ENCODE measurements around the gene USH1C. TPM values are rescaled to one million over a fixed set of nuclear protein-coding genes. Genes with fewer than 3 reads are reported as not detected.

USH1C gene
- total RNA-seq, 1 donor from 2014 or later = not detected

DNA sequence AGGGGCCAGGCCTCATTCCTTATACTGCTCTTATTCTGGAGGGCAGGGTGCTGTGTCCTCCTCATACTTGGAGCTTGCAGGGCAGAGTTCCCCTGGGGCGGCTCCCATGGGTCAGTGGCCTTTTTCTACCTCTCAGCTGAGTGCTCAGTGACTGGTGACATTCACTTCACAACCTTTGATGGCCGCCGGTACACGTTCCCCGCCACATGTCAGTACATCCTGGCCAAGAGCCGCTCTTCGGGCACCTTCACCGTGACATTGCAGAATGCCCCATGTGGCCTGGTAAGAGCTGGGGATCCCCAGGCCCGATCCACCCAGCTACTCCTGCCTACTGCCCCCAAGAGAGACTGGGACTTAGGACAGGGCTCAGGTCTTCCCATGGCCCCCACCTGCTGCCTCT, 17.3 kb upstream of the USH1C start:
- Mint-ChIP-seq H3K9me3 (no peaks in the 10 kb centered on the region), H3K27me3 (ENCODE audit: low read depth) (peaks cover 8% of the 10 kb centered on the region), H3K4me1 (ENCODE audit: low read depth) (no peaks in the 10 kb centered on the region), H3K27ac (no peak overlapping the region), H3K4me3 (ENCODE audit: low read depth) (no peak overlapping the region), H3K36me3 (ENCODE audit: low read depth) (no peaks in the 10 kb centered on the region)
- no peak for DNase-seq (ENCODE audit: low spot score)
- intact Hi-C loops (cut with micrococcal nuclease) = no loop called here

DNA sequence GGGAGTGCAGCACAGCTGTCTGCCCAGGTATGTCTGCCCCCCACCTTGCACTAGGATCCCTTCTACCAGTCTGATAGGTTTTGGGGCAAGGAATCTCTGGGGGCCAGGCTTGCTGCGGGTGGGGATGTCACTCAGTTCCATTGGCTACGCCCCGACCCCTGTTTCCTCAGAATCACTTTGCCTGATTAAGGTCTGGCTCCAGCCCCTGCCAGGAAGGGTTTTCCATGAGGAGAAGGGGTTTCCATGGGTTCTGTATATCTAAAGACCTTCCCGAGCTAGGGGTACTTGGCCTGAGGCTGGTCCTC, 16.8 kb upstream of the USH1C start:
- Mint-ChIP-seq H3K36me3 (ENCODE audit: low read depth) (no peaks in the 10 kb centered on the region), H3K4me1 (ENCODE audit: low read depth) (no peaks in the 10 kb centered on the region), H3K27me3 (ENCODE audit: low read depth) (peaks cover 7% of the 10 kb centered on the region), H3K9me3 (no peaks in the 10 kb centered on the region), H3K4me3 (ENCODE audit: low read depth) (no peak overlapping the region), H3K27ac (no peak overlapping the region)
- intact Hi-C loops (cut with micrococcal nuclease) = no loop called here
- DNase-seq (ENCODE audit: low spot score) = no peak

- Mint-ChIP-seq H3K27ac (no peak overlapping the region), H3K9me3 (no peaks in the 10 kb centered on the region), H3K36me3 (ENCODE audit: low read depth) (no peaks in the 10 kb centered on the region), H3K4me1 (ENCODE audit: low read depth) (no peaks in the 10 kb centered on the region), H3K4me3 (ENCODE audit: low read depth) (no peak overlapping the region), H3K27me3 (ENCODE audit: low read depth) (peaks cover 7% of the 10 kb centered on the region)
- intact Hi-C loops (cut with micrococcal nuclease) = no loop called here
- DNase-seq (ENCODE audit: low spot score) = no peak
Measured at GRCh38 chr11:17560281-17561110, 16.3 kb upstream of the USH1C start.

DNA sequence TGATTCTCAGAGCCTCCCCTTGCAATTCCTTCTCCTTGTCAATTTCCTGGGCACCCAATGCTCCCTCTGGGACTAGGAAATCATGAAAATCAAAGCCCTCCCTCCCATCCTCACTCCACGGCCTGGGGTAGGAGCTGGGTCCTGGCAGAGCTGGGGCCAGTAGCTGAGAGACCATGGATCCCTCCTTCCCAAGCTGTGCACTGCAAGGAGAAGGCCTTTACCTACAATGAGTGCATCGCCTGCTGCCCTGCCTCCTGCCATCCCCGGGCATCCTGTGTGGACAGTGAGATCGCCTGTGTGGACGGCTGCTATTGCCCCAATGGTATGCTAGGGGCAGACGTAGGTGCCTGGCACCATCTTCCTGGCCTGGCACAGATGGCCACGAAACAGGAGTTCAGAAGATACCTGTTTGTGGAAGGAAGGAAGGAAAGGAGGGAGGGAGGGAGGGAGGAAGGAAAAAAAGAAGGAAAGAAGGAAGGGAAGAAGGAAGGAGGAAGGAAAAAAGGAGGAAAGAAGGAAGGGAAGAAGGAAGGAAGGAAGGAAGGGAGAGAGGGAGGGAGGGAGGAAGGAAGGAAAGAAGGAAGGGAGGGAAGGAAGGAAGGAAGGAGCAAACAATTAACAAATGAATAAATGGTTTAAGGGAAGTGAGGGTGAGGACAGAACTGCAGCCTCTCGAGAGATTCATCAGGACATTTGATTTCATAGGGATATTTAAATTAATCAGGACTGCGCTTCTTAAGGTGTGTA, 15.3 kb upstream of the USH1C start:
- DNase-seq (ENCODE audit: low spot score) = no peak
- intact Hi-C loops (cut with micrococcal nuclease) = no loop called here
- peaks cover 7% of the 10 kb centered on the region for H3K27me3 Mint-ChIP-seq (ENCODE audit: low read depth)
- H3K4me1 Mint-ChIP-seq (ENCODE audit: low read depth) = no peaks in the 10 kb centered on the region
- no peak overlapping the region for H3K4me3 Mint-ChIP-seq (ENCODE audit: low read depth)
- no peak overlapping the region for H3K27ac Mint-ChIP-seq
- no peaks in the 10 kb centered on the region for H3K9me3 Mint-ChIP-seq
- no peaks in the 10 kb centered on the region for H3K36me3 Mint-ChIP-seq (ENCODE audit: low read depth)

DNA sequence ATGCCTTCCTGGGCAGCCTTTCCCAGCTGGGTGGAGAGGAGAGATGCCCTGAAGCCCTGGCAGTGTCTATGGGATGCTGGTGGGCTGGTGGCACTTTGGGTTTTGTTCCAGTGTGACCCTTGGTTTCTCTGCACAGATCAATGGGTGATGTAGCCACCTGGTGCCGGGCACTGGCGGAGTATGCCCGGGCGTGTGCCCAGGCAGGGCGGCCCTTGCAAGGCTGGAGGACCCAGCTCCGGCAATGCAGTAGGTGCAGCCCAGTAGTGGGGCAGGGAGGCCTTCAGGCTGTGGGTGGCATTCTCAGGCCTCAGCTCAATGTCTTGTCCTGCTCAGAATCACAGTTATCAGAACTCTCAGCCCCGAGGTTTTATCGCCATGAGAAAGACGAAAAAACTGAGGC, 14.7 kb upstream of the USH1C start:
- no peak for DNase-seq (ENCODE audit: low spot score)
- Mint-ChIP-seq H3K4me3 (ENCODE audit: low read depth) (no peak overlapping the region), H3K9me3 (no peaks in the 10 kb centered on the region), H3K27me3 (ENCODE audit: low read depth) (peaks cover 7% of the 10 kb centered on the region), H3K36me3 (ENCODE audit: low read depth) (no peaks in the 10 kb centered on the region), H3K27ac (no peak overlapping the region), H3K4me1 (ENCODE audit: low read depth) (no peaks in the 10 kb centered on the region)
- intact Hi-C loops (cut with micrococcal nuclease) = no loop called here

- H3K9me3 Mint-ChIP-seq = no peaks in the 10 kb centered on the region
- intact Hi-C loops (cut with micrococcal nuclease) = no loop called here
- no peak overlapping the region for H3K4me3 Mint-ChIP-seq (ENCODE audit: low read depth)
- H3K36me3 Mint-ChIP-seq (ENCODE audit: low read depth) = no peaks in the 10 kb centered on the region
- H3K4me1 Mint-ChIP-seq (ENCODE audit: low read depth) = no peaks in the 10 kb centered on the region
- H3K27me3 Mint-ChIP-seq (ENCODE audit: low read depth) = peaks cover 7% of the 10 kb centered on the region
- no peak overlapping the region for H3K27ac Mint-ChIP-seq
- no peak for DNase-seq (ENCODE audit: low spot score)
Measured at GRCh38 chr11:17558025-17558780, 14.0 kb upstream of the USH1C start.

GRCh38 chr11:17556999-17557398, 12.8 kb upstream of the USH1C start:
- H3K9me3 Mint-ChIP-seq = no peaks in the 10 kb centered on the region
- no peaks in the 10 kb centered on the region for H3K36me3 Mint-ChIP-seq (ENCODE audit: low read depth)
- intact Hi-C loops (cut with micrococcal nuclease) = no loop called here

DNA sequence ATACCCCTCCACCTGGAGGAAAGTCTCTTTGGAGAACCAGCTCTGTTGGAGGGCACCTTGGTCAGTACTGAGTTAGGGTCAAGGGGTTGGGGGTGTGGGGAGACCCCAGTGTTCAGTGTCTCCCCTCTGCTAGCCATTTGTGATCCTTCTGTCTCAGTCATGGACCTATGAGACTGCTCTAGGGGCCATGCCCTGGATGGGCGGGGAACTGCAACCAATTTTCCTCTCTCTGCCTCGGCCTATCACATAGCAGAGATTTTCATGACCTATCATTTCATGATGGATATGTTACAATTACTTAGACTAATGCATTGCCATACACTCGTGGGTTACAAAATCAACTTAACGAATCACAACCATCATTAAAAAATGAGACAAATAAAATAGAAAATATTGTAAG, 10.3 kb upstream of the USH1C start:
- intact Hi-C loops (cut with micrococcal nuclease) = no loop called here
- H3K4me3 Mint-ChIP-seq (ENCODE audit: low read depth) = no peak overlapping the region
- no peak for DNase-seq (ENCODE audit: low spot score)
- H3K36me3 Mint-ChIP-seq (ENCODE audit: low read depth) = no peaks in the 10 kb centered on the region
- H3K4me1 Mint-ChIP-seq (ENCODE audit: low read depth) = peaks cover 9% of the 10 kb centered on the region
- H3K9me3 Mint-ChIP-seq = no peaks in the 10 kb centered on the region
- H3K27me3 Mint-ChIP-seq (ENCODE audit: low read depth) = peaks cover 2% of the 10 kb centered on the region
- H3K27ac Mint-ChIP-seq = no peak overlapping the region

More at GRCh38 chr11:17556999-17557398, 12.8 kb upstream of the USH1C start:
- no peak for DNase-seq (ENCODE audit: low spot score)
- Mint-ChIP-seq H3K27ac (no peak overlapping the region), H3K4me1 (ENCODE audit: low read depth) (no peaks in the 10 kb centered on the region), H3K4me3 (ENCODE audit: low read depth) (no peak overlapping the region), H3K27me3 (ENCODE audit: low read depth) (peaks cover 5% of the 10 kb centered on the region)

- H3K27me3 Mint-ChIP-seq (ENCODE audit: low read depth) = peaks cover 2% of the 10 kb centered on the region
Measured at GRCh38 chr11:17553249-17553546, 9.0 kb upstream of the USH1C start.

DNA sequence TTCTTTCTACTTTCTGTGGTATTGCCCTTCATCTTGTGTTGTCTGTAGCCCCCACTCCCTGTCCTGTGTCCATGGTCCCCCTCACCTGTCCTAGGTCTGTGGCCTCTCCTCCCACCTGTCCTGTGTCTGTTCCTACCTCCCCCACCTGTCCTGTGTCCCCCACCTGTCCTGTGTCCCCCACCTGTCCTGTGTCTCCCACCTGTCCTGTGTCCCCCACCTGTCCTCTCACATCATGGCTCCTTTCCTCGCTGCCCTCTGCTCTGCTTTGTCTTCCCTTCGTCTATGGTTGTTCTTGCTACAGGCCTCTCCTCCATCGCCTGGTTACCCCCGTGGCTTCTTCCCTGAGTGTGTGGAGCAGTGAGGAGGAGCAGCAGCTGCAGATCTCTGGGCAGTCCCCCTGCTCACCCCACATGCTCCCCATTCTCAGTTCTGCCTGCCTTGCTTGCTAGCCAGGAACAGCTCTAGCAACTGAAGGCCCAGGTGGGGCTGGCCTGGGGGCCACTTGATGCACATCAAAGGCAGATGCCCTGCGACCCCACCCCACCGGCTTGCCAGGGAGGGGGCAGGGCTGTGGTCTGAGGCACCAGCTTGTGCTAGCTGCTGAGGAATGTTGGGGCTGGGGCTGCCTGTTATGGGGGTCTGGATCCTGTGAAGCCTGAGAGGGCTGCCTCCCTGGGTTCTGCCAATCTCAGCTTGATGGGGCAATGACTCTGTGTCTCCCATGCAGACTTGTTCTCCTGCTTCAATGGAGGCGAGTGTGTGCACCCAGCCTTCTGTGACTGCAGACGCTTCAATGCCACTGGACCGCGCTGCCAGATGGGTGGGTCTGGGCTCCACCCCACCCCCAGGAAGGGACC, 8.4 kb upstream of the USH1C start:
- Mint-ChIP-seq H3K4me1 (ENCODE audit: low read depth) (peaks cover 9% of the 10 kb centered on the region), H3K27me3 (ENCODE audit: low read depth) (peaks cover 2% of the 10 kb centered on the region), H3K27ac (no peak overlapping the region), H3K9me3 (no peaks in the 10 kb centered on the region), H3K36me3 (ENCODE audit: low read depth) (no peaks in the 10 kb centered on the region), H3K4me3 (ENCODE audit: low read depth) (no peak overlapping the region)
- intact Hi-C loops (cut with micrococcal nuclease) = no loop called here
- DNase-seq (ENCODE audit: low spot score) = no peak

More at GRCh38 chr11:17553249-17553546, 9.0 kb upstream of the USH1C start:
- Mint-ChIP-seq H3K27ac (no peak overlapping the region), H3K4me3 (ENCODE audit: low read depth) (no peak overlapping the region), H3K36me3 (ENCODE audit: low read depth) (no peaks in the 10 kb centered on the region), H3K4me1 (ENCODE audit: low read depth) (peaks cover 9% of the 10 kb centered on the region), H3K9me3 (no peaks in the 10 kb centered on the region)
- DNase-seq (ENCODE audit: low spot score) = no peak
- intact Hi-C loops (cut with micrococcal nuclease) = no loop called here

- intact Hi-C loops (cut with micrococcal nuclease) = no loop called here
- H3K36me3 Mint-ChIP-seq (ENCODE audit: low read depth) = no peaks in the 10 kb centered on the region
- DNase-seq (ENCODE audit: low spot score) = no peak
- no peaks in the 10 kb centered on the region for H3K9me3 Mint-ChIP-seq
- peaks cover 9% of the 10 kb centered on the region for H3K4me1 Mint-ChIP-seq (ENCODE audit: low read depth)
- no peak overlapping the region for H3K27ac Mint-ChIP-seq
- no peak overlapping the region for H3K4me3 Mint-ChIP-seq (ENCODE audit: low read depth)
- H3K27me3 Mint-ChIP-seq (ENCODE audit: low read depth) = peaks cover 7% of the 10 kb centered on the region
Measured at GRCh38 chr11:17552041-17552355, 7.8 kb upstream of the USH1C start.

- Mint-ChIP-seq H3K4me1 (ENCODE audit: low read depth) (peaks cover 9% of the 10 kb centered on the region), H3K27me3 (ENCODE audit: low read depth) (peaks cover 12% of the 10 kb centered on the region), H3K27ac (no peak overlapping the region), H3K36me3 (ENCODE audit: low read depth) (no peaks in the 10 kb centered on the region), H3K4me3 (ENCODE audit: low read depth) (no peak overlapping the region), H3K9me3 (no peaks in the 10 kb centered on the region)
- no peak for DNase-seq (ENCODE audit: low spot score)
- intact Hi-C loops (cut with micrococcal nuclease) = no loop called here
Measured at GRCh38 chr11:17551347-17552040, 7.3 kb upstream of the USH1C start.

Data from activated T-helper 2 cell treated with anti-CD3 and anti-CD28 coated beads, Interferon-gamma antibody, Interleukin-2, Interleukin-4, amounts not matched to agents 10 μg/mL and 5 μg/mL and 100 μg/mL, durations not matched to agents 14 hours and 24 hours and 36 hours (primary cell).